C1 segment of cervical spinal cord (tissue), 14 donors: Measurements from ENCODE around the gene DDI1.

Source experiments
- DNase-seq, 14 donors: peaks; one replicate each; lab custom pipeline; 2025; lab: John Stamatoyannopoulos, UW

Gene DDI1

DNA sequence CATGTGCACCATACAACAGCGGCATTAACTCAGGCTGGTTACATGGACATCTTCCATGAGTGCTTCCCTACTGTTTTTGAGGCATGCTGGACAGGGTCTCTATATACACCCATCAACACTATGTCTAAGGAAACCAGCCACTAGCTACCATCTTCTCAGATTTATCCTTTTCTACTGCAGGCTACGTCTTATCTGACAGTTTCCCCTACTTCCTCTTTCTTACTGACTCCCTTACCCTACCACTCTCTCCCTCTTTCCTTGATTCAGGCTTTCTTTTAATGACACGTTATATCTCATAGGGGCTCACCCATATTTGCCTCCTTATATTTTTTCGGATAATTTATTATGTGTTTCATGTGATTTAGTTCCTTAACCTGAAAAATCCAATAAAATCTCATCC is 41.8 kb downstream of the DDI1 start:
- DNase-seq = no peak

- no peak for DNase-seq
Measured at GRCh38 chr11:104078995-104079394, 42.6 kb downstream of the DDI1 start.

GRCh38 chr11:104086621-104087020 is 50.2 kb downstream of the DDI1 start:
- no peak for DNase-seq
